Activated CD8-positive, alpha-beta T cell treated with anti-CD3 and anti-CD28 coated beads, Interleukin-2, amount 10 ng/mL, durations not matched to agents 7 days and 5 days (primary cell): Measurements from ENCODE around the gene HYCC1. TPM values are rescaled to one million over a fixed set of nuclear protein-coding genes. Genes with fewer than 3 reads are reported as not detected.

Experiments
- ATAC-seq: fragments of 150-1000 bp; cut with Tn5 transposase; one replicate; pipeline ENCODE4 v1.10.0; 2021; ENCODE audit warnings: moderate library complexity
- CTCF ChIA-PET: fragments of 350-600 bp; sonication (Branson Sonifier 250); formaldehyde crosslinking; loops from one replicate; lab custom pipeline; 2021; ENCODE audit warnings: antibody characterized with exemption; lab: Charles Lee
- POLR2A ChIA-PET: fragments of 350-600 bp; sonication (Branson Sonifier 250); formaldehyde crosslinking; loops from one replicate; lab custom pipeline; 2021; ENCODE audit warnings: antibody characterized with exemption; lab: Charles Lee
- DNase-seq: peaks from one replicate; pipeline ENCODE4 v3.0.0-alpha.2; 2020
- H3K27ac Mint-ChIP-seq: one replicate; pipeline ENCODE4 v1.8.0; 2021; ENCODE audit warnings: mild to moderate bottlenecking, mixed read lengths
- H3K27me3 Mint-ChIP-seq: one replicate; pipeline ENCODE4 v1.8.0; 2021; ENCODE audit warnings: low read depth, mixed read lengths
- H3K36me3 Mint-ChIP-seq: one replicate; pipeline ENCODE4 v1.8.0; 2021; ENCODE audit warnings: low read depth, mixed read lengths
- H3K4me1 Mint-ChIP-seq: one replicate; pipeline ENCODE4 v1.8.0; 2021; ENCODE audit warnings: low read depth, mixed read lengths
- H3K4me3 Mint-ChIP-seq: one replicate; pipeline ENCODE4 v1.8.0; 2021; ENCODE audit warnings: mild to moderate bottlenecking, mixed read lengths
- H3K9me3 Mint-ChIP-seq: one replicate; pipeline ENCODE4 v1.8.0; 2022; ENCODE audit warnings: mixed read lengths; ENCODE audit not compliant: insufficient read depth
- total RNA-seq, 2 experiments: library from RNA; stranded (reverse); gene quantifications; one replicate each; pipeline ENCODE4 v1.2.3, GENCODE V29; 2021

Gene HYCC1
- total RNA-seq, 2 experiments from 2014 or later, result 74.2 to 79.6 TPM

DNA sequence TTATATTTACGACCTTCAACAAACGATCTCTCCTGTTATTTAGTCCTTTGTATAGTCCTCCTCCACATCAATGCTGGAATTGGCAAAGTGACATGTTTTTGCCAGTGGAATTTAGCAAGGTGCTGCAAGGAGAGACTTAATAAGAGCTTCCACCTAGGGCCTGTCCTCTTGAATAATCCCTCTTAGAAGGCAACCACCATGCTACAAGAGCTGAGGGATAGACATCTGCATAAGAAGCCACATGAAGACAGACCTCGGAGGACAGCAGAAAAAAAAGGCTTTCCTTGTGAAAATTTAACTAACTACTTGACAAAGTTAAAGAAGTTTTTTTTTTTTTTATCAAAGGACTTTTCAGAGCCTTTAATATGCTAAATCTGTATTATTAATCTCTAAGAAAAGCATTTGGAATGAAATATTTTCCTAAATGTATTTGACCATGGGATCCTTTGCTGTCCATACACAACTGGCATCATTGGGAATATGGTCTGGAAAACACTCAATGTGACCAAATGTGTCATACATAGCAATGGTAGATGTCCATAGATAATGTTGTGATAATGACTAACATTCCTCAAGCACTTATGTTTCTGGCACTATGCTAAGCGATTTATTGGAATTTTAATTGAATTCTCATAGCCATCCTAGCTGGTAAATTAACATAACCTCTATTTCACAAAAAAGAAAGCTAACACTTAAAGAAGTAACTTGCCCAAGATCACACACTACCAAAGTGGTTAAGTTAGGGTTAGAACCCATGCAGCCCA is 13.2 kb downstream of the HYCC1 start:
- Mint-ChIP-seq H3K4me3 (peak overlapping the region; percentile 32), H3K36me3 (peaks cover 21% of the 10 kb centered on the region), H3K27me3 (no peaks in the 10 kb centered on the region), H3K27ac (no peak overlapping the region), H3K9me3 (no peaks in the 10 kb centered on the region), H3K4me1 (peaks cover 50% of the 10 kb centered on the region)
- POLR2A ChIA-PET, result no interaction called here
- CTCF ChIA-PET, result no interaction called here
- DNase-seq (no peak), ATAC-seq (no peak)

DNA sequence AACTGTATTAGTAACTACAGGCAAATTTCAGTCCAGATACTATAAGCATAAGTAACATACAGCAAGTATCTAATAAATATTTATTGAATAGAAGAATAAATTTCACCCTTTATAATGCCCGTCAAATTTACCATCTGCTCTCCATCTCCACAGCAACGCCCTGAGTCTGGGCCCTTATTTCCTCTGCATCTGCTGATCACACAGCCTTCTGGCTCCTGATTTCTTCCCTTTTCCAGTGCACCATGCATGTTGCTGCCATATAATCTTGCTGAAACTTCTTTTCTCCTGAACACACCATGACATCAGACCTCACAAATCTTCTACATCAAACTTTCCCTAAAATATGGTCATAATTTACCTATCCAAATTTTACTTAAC is 15.4 kb downstream of the HYCC1 start:
- Mint-ChIP-seq H3K27ac (no peak overlapping the region), H3K4me1 (peaks cover 55% of the 10 kb centered on the region), H3K27me3 (no peaks in the 10 kb centered on the region), H3K9me3 (no peaks in the 10 kb centered on the region), H3K4me3 (no peak overlapping the region), H3K36me3 (peaks cover 28% of the 10 kb centered on the region)
- ChIA-PET POLR2A (interaction anchor here (0.6 kb wide), 1 partner anchor 121 kb away, joined by 3 read pairs; no protein-coding TSS in a partner anchor), CTCF (no interaction called here)
- ATAC-seq, result no peak
- DNase-seq, result no peak

DNA sequence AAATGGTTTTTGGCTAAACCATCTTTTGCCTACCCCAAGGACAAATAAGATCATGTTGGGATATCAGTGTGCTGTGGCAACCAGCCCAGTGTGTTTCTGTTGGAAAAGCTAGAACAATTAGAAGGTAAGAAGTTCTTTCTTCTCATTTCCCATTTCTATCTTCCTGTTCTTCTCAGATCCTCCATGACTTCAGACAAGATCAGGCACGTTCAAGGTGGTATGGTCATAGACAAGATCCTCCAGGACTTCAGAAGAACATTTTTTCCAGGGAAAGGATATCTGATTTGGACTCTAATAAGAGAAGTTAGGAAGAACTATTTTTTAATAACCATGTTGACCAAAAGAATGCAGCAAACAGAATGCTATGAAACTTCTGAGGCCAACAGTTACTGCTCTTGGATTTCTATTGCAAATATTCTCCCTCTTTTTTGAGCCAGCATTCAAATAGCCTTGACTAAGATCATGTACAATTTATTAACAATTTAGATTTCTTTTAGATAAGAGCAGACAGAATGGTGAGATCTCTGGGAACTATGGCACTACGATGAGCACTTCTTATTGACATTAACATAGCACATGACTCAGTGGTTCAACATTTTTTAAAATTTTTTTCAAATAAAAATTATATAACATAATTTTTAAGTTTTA is 15.9 kb downstream of the HYCC1 start:
- H3K9me3 Mint-ChIP-seq, result no peaks in the 10 kb centered on the region
- H3K27me3 Mint-ChIP-seq, result no peaks in the 10 kb centered on the region
- ChIA-PET CTCF (interaction anchor here (0.9 kb wide), 1 partner anchor 18 kb away, joined by 3 read pairs; no protein-coding TSS in a partner anchor), POLR2A (interaction anchor here (0.6 kb wide), 1 partner anchor 121 kb away, joined by 3 read pairs; no protein-coding TSS in a partner anchor)
- H3K27ac Mint-ChIP-seq, result no peak overlapping the region
- peaks cover 59% of the 10 kb centered on the region for H3K4me1 Mint-ChIP-seq
- H3K4me3 Mint-ChIP-seq, result no peak overlapping the region
- ATAC-seq (no peak), DNase-seq (no peak)
- H3K36me3 Mint-ChIP-seq, result peaks cover 31% of the 10 kb centered on the region

DNA sequence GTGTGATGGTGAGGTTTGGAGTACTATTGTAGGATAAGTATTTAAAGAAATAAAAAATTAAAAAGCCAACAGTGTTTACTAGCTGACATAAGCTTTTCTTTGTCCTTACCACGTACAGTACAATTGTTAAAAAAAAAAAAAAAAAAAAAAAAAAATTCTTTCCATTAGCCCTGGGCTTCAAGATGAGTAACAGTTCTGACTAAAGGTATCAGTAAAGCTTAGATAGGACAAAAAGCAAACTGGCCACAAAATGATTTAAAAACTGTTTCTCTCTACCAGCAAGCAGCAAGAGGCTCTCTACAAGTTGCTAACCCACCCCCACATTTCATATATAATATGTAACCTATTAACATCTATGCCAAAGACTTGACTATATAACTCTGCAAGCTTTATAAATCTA is 17.5 kb downstream of the HYCC1 start:
- no peaks in the 10 kb centered on the region for H3K27me3 Mint-ChIP-seq
- ATAC-seq (no peak), DNase-seq (no peak)
- H3K36me3 Mint-ChIP-seq, result peaks cover 31% of the 10 kb centered on the region
- H3K27ac Mint-ChIP-seq, result no peak overlapping the region
- H3K4me3 Mint-ChIP-seq, result no peak overlapping the region
- peaks cover 48% of the 10 kb centered on the region for H3K4me1 Mint-ChIP-seq
- CTCF ChIA-PET, result interaction anchor here (1.8 to 4.1 kb wide), 2 partner anchors 14 to 59 kb away, joined by 3 to 26 read pairs; no protein-coding TSS in a partner anchor
- POLR2A ChIA-PET, result no interaction called here
- no peaks in the 10 kb centered on the region for H3K9me3 Mint-ChIP-seq

DNA sequence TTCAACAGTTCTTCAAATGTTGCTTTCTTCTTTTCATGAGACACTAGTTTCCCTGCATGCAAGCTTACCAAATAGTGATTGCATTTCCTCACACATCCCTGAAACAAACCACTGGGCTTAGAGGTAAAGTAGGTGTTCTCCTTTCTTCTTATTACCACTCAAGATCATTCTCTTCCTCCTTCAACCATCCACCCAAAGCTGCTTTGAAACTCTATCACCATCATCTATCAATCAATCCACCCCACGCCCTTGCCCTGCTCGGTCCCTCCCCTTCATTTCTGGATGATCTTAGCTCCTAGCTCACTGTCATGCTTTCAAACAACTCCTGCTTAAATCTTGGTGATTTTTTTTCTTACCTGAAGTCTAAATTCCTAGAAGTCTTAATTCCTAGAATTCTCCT is 18.9 kb downstream of the HYCC1 start:
- ChIA-PET CTCF (interaction anchor here (0.7 to 4.1 kb wide), 3 partner anchors 16 to 135 kb away, joined by 3 to 26 read pairs (median 3); no protein-coding TSS in a partner anchor), POLR2A (interaction anchor here (0.8 to 1.6 kb wide), 4 partner anchors 9 to 27 kb away, joined by 3 read pairs; no protein-coding TSS in a partner anchor)
- Mint-ChIP-seq H3K27ac (no peak overlapping the region), H3K4me3 (no peak overlapping the region), H3K9me3 (no peaks in the 10 kb centered on the region), H3K36me3 (peaks cover 36% of the 10 kb centered on the region), H3K4me1 (peaks cover 41% of the 10 kb centered on the region), H3K27me3 (no peaks in the 10 kb centered on the region)
- ATAC-seq, result no peak
- DNase-seq, result no peak

DNA sequence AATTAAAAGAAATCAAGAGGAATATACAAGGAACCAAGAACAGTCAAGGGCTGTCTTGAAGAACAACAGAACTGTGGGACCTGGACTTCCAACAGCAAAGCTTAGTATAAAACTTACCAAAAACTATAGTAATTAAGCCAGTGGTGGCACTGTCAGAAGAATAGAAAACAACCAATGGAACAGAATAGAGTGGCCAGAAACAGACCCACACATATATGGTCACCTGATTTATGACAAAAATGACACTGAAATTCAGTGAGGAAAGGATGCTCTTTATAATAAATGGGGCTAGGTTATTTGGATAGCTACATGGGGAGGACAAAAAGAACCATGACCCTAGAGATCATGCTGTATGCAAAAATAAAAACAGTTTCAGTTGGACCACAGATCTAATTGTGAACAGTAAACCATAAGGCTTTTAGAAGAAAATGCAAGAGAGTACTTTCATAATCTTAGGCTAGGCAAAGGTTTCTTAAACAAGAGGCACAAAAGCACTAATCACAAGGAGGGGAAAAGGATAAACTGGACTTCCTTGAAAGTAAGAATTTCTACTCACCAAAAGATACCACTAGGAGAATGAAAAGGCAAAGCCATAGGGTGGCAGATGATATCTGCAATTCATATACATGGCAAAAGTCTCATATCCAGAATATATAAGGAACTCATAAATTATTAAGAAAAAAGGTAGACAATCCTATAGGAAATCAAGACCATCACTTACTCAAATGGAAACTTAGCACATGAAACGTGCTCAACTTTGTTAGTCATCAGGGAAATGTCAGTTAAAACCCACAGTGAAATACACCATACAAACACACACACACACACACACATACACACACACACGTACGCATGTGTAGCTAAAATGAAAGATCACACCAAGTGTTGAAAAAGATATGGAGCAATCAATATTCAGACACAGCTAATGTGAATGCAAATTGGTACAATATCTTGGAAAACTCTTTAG is 20.8 kb downstream of the HYCC1 start:
- DNase-seq (peak; percentile 36), ATAC-seq (no peak)
- Mint-ChIP-seq H3K27ac (peak overlapping the region; percentile 15), H3K4me3 (no peak overlapping the region), H3K4me1 (peaks cover 38% of the 10 kb centered on the region), H3K9me3 (no peaks in the 10 kb centered on the region), H3K36me3 (peaks cover 47% of the 10 kb centered on the region), H3K27me3 (no peaks in the 10 kb centered on the region)
- CTCF ChIA-PET, result interaction anchor here (1.8 to 4.1 kb wide), 3 partner anchors 9 to 63 kb away, joined by 6 to 26 read pairs (median 6); no protein-coding TSS in a partner anchor
- POLR2A ChIA-PET, result interaction anchor here (0.7 kb wide), 1 partner anchor 21 kb away, joined by 4 read pairs; the partner anchor contains the start of gene HYCC1

DNA sequence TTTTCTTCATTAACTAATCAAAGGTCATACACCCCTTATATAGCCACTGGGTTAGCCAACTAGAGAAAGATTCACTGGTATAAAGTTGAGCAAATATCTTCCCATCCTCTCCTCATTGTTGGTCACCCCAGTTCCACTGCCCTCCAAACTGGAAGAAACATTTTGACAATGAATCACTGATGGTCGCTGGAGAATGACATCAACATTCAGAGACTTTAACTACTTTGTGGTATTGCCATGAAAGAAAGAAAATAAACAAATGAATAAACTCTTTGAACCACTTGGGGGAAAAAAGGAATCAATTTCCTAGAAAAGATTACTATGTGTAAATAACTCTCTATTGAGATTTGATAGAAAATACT is 23.4 kb downstream of the HYCC1 start:
- peaks cover 34% of the 10 kb centered on the region for H3K4me1 Mint-ChIP-seq
- H3K36me3 Mint-ChIP-seq, result peaks cover 45% of the 10 kb centered on the region
- H3K27me3 Mint-ChIP-seq, result no peaks in the 10 kb centered on the region
- ChIA-PET CTCF (no interaction called here), POLR2A (no interaction called here)
- no peak overlapping the region for H3K27ac Mint-ChIP-seq
- no peak overlapping the region for H3K4me3 Mint-ChIP-seq
- no peak for ATAC-seq
- DNase-seq, result no peak
- no peaks in the 10 kb centered on the region for H3K9me3 Mint-ChIP-seq

DNA sequence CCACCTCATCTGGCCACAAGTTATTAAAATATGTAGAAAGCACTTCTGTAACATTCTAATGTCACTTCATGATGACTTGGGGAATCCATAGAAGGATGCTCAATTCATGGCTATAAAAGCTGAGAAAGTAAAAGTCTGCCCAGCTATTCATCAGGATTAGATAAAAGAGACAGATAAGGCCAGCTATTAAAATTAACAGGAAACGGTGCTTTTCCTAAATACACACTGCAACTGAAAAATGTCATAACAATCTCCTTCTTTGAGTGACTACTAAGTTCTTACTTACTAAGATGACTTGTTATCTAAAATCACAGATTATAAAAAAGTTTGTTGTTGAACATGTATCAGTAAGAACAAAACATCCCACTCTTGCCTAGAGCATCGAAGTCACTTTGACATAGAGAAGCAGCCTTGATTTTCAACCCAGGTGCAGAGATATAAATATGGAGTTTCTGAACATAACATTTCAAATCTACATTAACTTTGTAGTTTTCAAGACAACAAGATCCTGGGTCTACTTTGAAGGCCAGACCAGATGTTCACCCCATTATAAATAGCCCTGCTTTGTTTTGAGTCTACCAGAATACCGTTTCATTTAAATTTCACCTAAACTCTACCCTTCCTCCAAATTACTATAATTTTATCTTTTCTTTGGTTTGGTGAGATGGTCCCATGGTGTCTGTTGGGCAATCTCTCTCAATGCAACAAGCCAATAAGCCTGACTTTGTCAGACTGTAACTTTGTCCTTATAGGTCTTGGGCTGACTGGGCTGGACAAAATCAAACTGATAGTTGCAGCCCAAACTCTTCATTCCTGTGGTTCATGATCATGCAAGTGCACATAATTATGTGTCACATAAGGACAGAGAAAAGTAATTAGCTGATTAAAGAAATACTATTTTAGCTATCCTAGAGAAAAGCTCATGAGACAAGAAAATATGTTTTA is 24.0 kb downstream of the HYCC1 start:
- no peak for ATAC-seq
- no peak overlapping the region for H3K4me3 Mint-ChIP-seq
- DNase-seq, result no peak
- H3K27me3 Mint-ChIP-seq, result no peaks in the 10 kb centered on the region
- ChIA-PET POLR2A (interaction anchor here (0.9 kb wide), 1 partner anchor 21 kb away, joined by 3 read pairs; no protein-coding TSS in a partner anchor), CTCF (no interaction called here)
- H3K9me3 Mint-ChIP-seq, result no peaks in the 10 kb centered on the region
- peaks cover 27% of the 10 kb centered on the region for H3K4me1 Mint-ChIP-seq
- no peak overlapping the region for H3K27ac Mint-ChIP-seq
- H3K36me3 Mint-ChIP-seq, result peaks cover 46% of the 10 kb centered on the region

DNA sequence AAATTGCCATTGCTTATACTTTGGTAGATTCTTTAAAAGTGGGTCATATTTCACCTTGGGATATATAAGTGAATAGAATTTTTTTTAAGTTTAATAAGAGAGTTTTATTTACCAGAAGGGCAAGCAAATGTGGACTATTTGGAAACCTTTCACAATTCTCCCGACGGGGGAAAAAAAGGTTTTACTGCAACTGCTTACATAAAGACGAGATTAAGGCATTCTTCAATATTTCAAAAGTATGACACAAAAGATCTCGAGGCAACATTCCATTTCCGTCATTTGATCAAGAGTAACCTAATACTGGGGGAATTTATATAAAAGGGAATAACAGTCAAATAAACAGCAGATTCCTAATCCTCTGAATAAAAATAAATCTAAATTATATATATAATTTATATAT is 28.5 kb downstream of the HYCC1 start:
- Mint-ChIP-seq H3K27me3 (no peaks in the 10 kb centered on the region), H3K4me3 (no peak overlapping the region), H3K27ac (no peak overlapping the region), H3K9me3 (no peaks in the 10 kb centered on the region), H3K36me3 (peaks cover 51% of the 10 kb centered on the region), H3K4me1 (peaks cover 5% of the 10 kb centered on the region)
- ChIA-PET POLR2A (no interaction called here), CTCF (no interaction called here)
- no peak for DNase-seq
- no peak for ATAC-seq

DNA sequence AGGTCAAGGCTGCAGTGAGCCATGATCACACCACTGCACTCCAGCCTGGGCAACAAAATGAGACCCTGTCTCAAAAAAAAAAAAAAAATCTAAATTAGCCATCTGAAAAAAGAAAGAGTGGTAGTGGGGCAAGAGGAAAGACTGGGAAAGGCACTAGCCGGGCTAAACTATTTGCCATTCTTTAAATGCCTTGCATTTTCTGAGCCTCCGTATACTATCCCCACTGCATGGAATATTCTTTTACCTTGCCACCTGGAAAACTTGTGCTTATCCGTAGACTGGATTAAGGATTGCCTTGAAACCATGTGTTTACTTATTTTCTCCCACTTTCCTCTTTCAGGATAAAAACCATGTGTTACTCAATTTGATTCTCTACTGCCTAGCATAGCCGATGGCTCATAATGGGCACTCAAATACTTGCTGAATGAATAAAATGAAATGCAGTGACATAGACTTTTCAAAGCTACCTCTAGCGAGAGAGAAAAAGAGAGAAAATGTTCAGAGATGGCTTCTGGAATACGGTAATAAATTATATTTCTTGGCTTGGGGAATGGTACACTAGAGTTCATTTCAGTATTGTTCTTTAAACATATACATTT is 30.6 kb downstream of the HYCC1 start:
- H3K4me3 Mint-ChIP-seq, result no peak overlapping the region
- POLR2A ChIA-PET, result no interaction called here
- H3K4me1 Mint-ChIP-seq, result no peaks in the 10 kb centered on the region
- no peak overlapping the region for H3K27ac Mint-ChIP-seq
- H3K36me3 Mint-ChIP-seq, result peaks cover 32% of the 10 kb centered on the region
- CTCF ChIA-PET, result interaction anchor here (1.1 kb wide), 1 partner anchor 24 kb away, joined by 4 read pairs; no protein-coding TSS in a partner anchor
- DNase-seq, result no peak
- no peak for ATAC-seq
- H3K27me3 Mint-ChIP-seq, result no peaks in the 10 kb centered on the region
- no peaks in the 10 kb centered on the region for H3K9me3 Mint-ChIP-seq
